ENCODE data around the gene MEX3A.
"Not testable (repeated sequence)": the region's sequence is repeated elsewhere in the genome, so short reads cannot be mapped to it uniquely, and the experiment has no call there.

The MEX3A gene

DNA sequence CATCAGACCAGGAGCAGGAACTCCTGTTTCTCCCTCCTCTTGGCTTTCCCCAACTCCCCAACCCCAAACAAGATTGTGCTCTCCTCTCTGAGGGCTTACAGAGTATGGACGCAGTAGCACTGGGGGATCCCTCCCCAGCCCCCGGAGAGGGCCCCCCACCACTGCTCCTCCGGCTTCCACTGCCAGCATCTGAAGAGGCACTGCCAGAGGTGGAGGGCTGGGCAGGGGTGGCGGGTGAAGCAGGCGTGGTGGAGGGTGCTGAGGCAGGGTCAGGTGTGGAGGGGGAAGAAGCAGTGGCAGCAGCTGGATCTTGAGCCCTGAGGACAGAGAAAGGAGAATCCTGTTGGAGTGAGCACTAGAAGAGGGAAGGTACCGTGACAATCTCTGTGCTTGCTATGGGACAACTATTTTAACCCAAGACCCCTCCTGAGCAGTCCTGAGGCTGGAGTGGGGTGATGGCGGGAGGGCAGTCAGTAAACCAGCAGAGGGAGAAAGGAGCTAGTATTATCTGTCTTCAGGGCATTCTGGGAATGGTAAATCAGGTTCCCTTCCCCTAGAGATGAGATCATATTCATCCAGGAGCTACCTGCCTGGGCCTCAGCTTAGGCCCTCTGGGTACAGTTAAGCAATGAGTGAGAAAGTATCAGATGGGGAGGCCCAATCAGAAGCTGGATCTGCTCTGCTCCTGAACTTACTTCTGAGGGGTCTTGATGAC is 31.1 kb downstream of the MEX3A start:
- TF ChIP-seq, protein P1, sequence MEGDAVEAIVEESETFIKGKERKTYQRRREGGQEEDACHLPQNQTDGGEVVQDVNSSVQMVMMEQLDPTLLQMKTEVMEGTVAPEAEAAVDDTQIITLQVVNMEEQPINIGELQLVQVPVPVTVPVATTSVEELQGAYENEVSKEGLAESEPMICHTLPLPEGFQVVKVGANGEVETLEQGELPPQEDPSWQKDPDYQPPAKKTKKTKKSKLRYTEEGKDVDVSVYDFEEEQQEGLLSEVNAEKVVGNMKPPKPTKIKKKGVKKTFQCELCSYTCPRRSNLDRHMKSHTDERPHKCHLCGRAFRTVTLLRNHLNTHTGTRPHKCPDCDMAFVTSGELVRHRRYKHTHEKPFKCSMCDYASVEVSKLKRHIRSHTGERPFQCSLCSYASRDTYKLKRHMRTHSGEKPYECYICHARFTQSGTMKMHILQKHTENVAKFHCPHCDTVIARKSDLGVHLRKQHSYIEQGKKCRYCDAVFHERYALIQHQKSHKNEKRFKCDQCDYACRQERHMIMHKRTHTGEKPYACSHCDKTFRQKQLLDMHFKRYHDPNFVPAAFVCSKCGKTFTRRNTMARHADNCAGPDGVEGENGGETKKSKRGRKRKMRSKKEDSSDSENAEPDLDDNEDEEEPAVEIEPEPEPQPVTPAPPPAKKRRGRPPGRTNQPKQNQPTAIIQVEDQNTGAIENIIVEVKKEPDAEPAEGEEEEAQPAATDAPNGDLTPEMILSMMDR (IDR thresholded peaks at IDR 0.05; ENCODE audit: low read depth, low read length, missing control alignments), result no peak
- in situ Hi-C loops (cut with HindIII; ENCODE audit: low sequenced_read_pairs), result no loop called here
- no peak for DNase-seq (ENCODE audit: low read depth)
- H3K4me3 ChIP-seq (ENCODE audit: low read depth, low read length), result no peak overlapping the region

DNA sequence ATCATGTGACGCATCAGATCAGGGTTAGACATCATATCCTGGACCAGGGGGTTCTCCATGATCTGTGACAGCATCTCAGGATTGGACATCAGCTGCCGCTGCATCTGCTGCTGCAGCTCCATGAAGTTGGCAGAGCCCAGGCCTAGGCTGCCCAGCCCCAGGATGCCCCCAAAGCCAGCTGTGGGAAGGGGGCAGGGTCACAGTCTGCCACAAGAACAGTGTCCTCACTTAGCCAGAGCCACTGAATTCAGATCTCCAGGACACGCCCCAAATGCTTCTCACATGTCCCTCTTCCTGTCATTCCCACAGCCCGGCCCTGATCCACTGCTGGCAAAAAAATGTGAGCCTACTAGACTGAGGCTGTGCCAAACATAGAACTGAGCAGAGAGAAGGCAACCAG is 31.9 kb downstream of the MEX3A start:
- TF ChIP-seq, protein P1 (IDR thresholded peaks at IDR 0.05; ENCODE audit: low read depth, low read length, missing control alignments), result no peak
- in situ Hi-C loops (cut with HindIII; ENCODE audit: low sequenced_read_pairs), result no loop called here
- no peak for DNase-seq (ENCODE audit: low read depth)
- no peak overlapping the region for H3K4me3 ChIP-seq (ENCODE audit: low read depth, low read length)

DNA sequence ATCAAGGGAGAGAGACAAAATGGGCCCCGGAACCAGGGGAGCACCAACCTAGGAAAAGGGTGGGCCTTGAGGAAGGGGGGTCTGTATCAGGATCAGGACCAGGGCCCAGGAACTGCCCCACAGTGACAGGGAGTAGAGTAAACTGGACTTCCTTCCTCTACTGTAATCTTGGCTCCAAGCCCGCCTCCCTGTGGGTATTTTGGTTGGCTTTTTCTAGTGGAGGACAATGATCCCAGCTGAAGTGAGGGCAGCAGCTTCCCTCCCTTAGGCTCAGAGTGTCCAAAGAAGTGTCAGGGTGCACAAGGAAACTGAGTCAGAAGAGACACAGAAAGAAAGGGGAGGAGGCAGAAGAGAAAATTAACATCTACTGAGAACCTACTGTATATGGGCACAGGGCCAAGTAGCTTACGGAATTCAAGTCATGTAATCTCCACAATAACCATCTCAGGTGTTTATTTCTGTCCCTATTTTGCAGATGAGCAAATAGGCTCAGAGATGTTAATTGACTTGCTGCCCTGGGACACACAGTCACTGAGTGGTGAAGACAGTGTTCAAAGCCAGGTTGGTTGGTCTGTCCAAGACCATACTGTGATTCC is 33.5 kb downstream of the MEX3A start:
- in situ Hi-C loops (cut with HindIII; ENCODE audit: low sequenced_read_pairs), result no loop called here
- no peak for DNase-seq (ENCODE audit: low read depth)
- TF ChIP-seq, protein P1 (IDR thresholded peaks at IDR 0.05; ENCODE audit: low read depth, low read length, missing control alignments), result no peak
- no peak overlapping the region for H3K4me3 ChIP-seq (ENCODE audit: low read depth, low read length)

DNA sequence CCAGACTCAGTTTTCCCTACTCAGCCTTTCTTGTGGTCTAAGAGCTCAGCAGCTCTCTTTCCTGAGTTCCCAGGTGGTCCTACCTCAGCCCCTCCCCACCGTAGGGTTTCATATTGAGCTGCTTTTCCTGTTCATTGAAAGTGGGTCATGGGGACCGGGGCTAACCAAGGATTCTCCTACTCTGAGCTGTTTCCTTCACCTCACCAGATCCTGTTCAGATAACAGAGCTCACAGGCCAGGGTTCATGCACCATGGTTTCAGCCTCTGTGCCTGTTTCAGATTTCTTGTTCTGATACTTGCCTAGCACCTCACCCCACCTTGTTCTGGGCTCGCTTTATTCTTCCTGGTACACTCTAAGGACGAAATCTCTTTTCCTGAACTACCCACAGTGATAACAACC is 37.2 kb downstream of the MEX3A start:
- H3K4me3 ChIP-seq (ENCODE audit: low read depth, low read length), result no peak overlapping the region
- in situ Hi-C loops (cut with HindIII; ENCODE audit: low sequenced_read_pairs), result no loop called here
- no peak for DNase-seq (ENCODE audit: low read depth)
- TF ChIP-seq, protein P1 (IDR thresholded peaks at IDR 0.05; ENCODE audit: low read depth, low read length, missing control alignments), result no peak

DNA sequence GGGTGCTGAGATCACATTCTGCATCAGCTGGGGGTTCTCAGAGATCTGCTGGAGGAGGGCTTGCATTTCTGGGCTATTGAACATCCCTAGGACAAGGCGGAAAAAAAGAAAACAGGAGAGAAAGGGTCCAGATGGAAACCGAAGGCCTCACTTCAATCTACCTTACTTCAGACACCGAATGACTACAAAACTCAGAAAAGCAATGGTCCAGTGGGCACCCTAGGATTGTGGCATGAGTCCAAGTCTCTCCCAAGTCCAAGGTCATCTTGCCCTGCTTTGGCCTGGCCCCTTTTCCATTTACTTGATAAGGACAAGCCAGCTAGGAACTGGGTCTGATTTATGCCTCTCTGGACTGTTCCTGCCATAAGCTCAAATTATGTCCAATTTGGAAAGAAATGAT is 39.4 kb downstream of the MEX3A start:
- no peak for DNase-seq (ENCODE audit: low read depth)
- TF ChIP-seq, protein P1 (IDR thresholded peaks at IDR 0.05; ENCODE audit: low read depth, low read length, missing control alignments), result no peak
- no peak overlapping the region for H3K4me3 ChIP-seq (ENCODE audit: low read depth, low read length)
- in situ Hi-C loops (cut with HindIII; ENCODE audit: low sequenced_read_pairs), result no loop called here

DNA sequence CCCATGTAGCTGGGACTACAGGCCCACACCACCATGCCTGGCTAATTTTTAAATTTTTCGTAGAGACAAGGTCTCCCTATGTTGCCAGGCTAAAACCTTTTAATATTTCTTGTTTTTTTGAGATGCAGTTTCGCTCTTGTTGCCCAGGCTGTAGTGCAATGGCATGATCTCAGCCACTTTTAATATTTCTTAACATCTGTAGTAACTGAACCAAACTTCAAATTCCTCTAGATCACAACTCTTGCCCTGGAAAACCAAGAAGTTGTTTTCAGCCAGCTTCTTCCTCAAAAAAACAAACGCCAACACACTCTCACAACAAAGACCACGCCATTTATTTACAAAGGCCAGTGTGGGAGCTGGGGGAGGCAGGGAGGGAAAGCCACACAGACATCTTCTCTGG is 47.3 kb downstream of the MEX3A start:
- in situ Hi-C loops (cut with HindIII; ENCODE audit: low sequenced_read_pairs); H3K4me3 ChIP-seq (ENCODE audit: low read depth, low read length); DNase-seq (ENCODE audit: low read depth): not testable (repeated sequence)

DNA sequence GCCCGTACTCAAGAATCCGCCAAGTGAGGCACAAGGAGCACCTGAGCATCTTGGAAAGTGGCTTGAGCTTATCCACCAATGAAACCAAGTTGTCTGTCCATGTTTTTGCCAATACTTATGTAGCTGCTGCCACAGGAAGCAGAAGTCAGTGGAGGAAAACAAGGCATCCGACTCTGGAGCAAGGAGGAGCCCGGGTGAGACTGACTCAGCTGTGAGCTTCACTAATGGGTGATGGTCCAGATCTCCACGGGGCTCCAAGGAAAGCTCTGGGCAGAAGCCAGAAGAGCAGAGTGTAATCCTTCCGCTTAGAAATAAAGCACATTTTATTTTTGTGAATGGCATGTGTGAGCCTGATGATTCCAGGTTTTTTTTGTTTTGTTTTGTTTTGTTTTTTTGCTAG is 49.3 kb downstream of the MEX3A start:
- no peak overlapping the region for H3K4me3 ChIP-seq (ENCODE audit: low read depth, low read length)
- DNase-seq (ENCODE audit: low read depth), result peak; percentile 70
- TF ChIP-seq, protein P1 (IDR thresholded peaks at IDR 0.05; ENCODE audit: low read depth, low read length, missing control alignments), result no peak
- in situ Hi-C loops (cut with HindIII; ENCODE audit: low sequenced_read_pairs), result no loop called here
